ENCODE results near the gene DHX58.

The DHX58 gene

DNA sequence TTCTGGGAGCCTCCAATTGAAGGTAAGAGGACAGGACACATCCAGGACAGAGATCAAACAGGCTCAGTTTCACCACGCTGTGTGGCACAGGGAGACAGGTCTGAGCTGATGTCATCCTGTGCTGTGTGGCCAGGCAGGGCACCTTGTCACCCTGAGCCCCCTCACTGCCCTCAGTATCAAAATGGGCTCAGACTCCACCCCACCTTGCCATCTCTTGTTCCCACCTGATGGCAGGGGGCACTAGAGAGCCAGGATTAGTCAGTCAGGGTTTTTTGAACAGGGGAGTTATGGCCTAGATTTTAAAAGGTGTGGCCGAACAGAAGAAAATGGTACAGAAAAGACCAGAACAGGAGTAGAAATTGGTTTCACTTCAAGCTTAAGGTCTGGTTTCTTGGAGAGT is 6.0 kb upstream of the DHX58 start:
- H3K36me3 ChIP-seq (ENCODE audit: control insufficient read depth in 2 of 2, insufficient read depth in 1 of 2, low read length in 2 of 2): peaks cover 9 to 67% of the 10 kb centered on the region in 2 experiments; a peak in 2 of 3 replicates
- H3K27ac ChIP-seq (ENCODE audit: extremely low read depth, low read depth, low read length): no peak overlapping the region
- no peak overlapping the region for H3K4me3 ChIP-seq (ENCODE audit: low read depth, low read length)
- ChIA-PET CTCF (interaction anchor here (0.6 to 17.1 kb wide), 27 partner anchors 11 to 434 kb away, joined by 3 to 260 read pairs (median 4); partner anchors contain the start of genes CNP, DNAJC7, HSD17B1 and KCNH4), POLR2A (interaction anchor here (0.5 to 1.1 kb wide), 5 partner anchors 59 to 141 kb away, joined by 3 to 22 read pairs (median 4); no protein-coding TSS in a partner anchor)
- no peaks in the 10 kb centered on the region for H3K9me3 ChIP-seq (ENCODE audit: control insufficient read depth, insufficient read depth, low read depth, low read length)
- peaks cover 4% of the 10 kb centered on the region; the same call in 1 of the 2 replicates for H3K4me1 ChIP-seq (ENCODE audit: control insufficient read depth, insufficient read depth, low read length)
- TF ChIP-seq, protein P1, sequence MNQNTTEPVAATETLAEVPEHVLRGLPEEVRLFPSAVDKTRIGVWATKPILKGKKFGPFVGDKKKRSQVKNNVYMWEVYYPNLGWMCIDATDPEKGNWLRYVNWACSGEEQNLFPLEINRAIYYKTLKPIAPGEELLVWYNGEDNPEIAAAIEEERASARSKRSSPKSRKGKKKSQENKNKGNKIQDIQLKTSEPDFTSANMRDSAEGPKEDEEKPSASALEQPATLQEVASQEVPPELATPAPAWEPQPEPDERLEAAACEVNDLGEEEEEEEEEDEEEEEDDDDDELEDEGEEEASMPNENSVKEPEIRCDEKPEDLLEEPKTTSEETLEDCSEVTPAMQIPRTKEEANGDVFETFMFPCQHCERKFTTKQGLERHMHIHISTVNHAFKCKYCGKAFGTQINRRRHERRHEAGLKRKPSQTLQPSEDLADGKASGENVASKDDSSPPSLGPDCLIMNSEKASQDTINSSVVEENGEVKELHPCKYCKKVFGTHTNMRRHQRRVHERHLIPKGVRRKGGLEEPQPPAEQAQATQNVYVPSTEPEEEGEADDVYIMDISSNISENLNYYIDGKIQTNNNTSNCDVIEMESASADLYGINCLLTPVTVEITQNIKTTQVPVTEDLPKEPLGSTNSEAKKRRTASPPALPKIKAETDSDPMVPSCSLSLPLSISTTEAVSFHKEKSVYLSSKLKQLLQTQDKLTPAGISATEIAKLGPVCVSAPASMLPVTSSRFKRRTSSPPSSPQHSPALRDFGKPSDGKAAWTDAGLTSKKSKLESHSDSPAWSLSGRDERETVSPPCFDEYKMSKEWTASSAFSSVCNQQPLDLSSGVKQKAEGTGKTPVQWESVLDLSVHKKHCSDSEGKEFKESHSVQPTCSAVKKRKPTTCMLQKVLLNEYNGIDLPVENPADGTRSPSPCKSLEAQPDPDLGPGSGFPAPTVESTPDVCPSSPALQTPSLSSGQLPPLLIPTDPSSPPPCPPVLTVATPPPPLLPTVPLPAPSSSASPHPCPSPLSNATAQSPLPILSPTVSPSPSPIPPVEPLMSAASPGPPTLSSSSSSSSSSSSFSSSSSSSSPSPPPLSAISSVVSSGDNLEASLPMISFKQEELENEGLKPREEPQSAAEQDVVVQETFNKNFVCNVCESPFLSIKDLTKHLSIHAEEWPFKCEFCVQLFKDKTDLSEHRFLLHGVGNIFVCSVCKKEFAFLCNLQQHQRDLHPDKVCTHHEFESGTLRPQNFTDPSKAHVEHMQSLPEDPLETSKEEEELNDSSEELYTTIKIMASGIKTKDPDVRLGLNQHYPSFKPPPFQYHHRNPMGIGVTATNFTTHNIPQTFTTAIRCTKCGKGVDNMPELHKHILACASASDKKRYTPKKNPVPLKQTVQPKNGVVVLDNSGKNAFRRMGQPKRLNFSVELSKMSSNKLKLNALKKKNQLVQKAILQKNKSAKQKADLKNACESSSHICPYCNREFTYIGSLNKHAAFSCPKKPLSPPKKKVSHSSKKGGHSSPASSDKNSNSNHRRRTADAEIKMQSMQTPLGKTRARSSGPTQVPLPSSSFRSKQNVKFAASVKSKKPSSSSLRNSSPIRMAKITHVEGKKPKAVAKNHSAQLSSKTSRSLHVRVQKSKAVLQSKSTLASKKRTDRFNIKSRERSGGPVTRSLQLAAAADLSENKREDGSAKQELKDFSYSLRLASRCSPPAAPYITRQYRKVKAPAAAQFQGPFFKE (tag by site-specific recombination; IDR thresholded peaks at IDR 0.05; ENCODE audit: borderline replicate concordance): no peak
- TF ChIP-seq ZNF654 (tag by site-specific recombination; IDR thresholded peaks at IDR 0.05; ENCODE audit: low read depth) (peak; percentile 51), ZNF768 (tag by site-specific recombination; IDR thresholded peaks at IDR 0.05) (0 out of 2 replicates have a peak, but pooled peaks have one; percentile 25), SP7 (tag by site-specific recombination; IDR thresholded peaks at IDR 0.05) (0 out of 2 replicates have a peak, but pooled peaks have one; percentile 12)

DNA sequence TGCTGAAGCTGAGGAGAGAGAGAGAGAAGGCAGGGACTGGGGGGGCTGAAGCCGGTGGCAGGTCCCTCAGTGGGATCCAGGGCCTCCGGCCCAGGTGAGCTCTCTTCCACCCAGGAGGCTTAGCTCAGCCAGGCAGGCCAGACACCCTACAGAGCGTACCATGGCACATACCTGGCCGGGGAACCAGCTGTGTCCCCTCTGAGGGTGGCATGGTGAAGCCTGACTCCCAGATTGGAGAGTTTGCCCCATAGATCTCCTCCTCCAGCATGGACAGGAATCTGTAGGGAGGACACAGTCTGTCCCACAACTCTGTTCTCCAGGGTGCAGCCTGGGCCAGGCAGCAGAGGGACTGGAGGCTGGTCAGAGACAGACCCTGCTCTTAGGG is 5.6 kb upstream of the DHX58 start:
- TF ChIP-seq ZNF140 (tag by site-specific recombination; IDR thresholded peaks at IDR 0.05): no peak
- TF ChIP-seq KLF7 (tag by site-specific recombination; IDR thresholded peaks at IDR 0.05; ENCODE audit: borderline replicate concordance): no peak
- TF ChIP-seq, protein P2, sequence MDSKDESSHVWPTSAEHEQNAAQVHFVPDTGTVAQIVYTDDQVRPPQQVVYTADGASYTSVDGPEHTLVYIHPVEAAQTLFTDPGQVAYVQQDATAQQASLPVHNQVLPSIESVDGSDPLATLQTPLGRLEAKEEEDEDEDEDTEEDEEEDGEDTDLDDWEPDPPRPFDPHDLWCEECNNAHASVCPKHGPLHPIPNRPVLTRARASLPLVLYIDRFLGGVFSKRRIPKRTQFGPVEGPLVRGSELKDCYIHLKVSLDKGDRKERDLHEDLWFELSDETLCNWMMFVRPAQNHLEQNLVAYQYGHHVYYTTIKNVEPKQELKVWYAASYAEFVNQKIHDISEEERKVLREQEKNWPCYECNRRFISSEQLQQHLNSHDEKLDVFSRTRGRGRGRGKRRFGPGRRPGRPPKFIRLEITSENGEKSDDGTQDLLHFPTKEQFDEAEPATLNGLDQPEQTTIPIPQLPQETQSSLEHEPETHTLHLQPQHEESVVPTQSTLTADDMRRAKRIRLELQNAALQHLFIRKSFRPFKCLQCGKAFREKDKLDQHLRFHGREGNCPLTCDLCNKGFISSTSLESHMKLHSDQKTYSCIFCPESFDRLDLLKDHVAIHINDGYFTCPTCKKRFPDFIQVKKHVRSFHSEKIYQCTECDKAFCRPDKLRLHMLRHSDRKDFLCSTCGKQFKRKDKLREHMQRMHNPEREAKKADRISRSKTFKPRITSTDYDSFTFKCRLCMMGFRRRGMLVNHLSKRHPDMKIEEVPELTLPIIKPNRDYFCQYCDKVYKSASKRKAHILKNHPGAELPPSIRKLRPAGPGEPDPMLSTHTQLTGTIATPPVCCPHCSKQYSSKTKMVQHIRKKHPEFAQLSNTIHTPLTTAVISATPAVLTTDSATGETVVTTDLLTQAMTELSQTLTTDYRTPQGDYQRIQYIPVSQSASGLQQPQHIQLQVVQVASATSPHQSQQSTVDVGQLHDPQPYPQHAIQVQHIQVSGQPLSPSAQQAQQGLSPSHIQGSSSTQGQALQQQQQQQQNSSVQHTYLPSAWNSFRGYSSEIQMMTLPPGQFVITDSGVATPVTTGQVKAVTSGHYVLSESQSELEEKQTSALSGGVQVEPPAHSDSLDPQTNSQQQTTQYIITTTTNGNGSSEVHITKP (tag by site-specific recombination; IDR thresholded peaks at IDR 0.05): peak; percentile 85
- ChIA-PET CTCF (interaction anchor here (0.6 to 17.1 kb wide), 23 partner anchors 10 to 289 kb away, joined by 3 to 260 read pairs (median 5); partner anchors contain the start of genes CNP, DNAJC7, KCNH4 and NKIRAS2), POLR2A (interaction anchor here (0.5 to 1.1 kb wide), 4 partner anchors 64 to 289 kb away, joined by 3 to 22 read pairs (median 10); no protein-coding TSS in a partner anchor)
- Histone ChIP-seq H3K4me3 (ENCODE audit: low read depth, low read length) (no peak overlapping the region), H3K36me3 (ENCODE audit: control insufficient read depth in 2 of 2, insufficient read depth in 1 of 2, low read length in 2 of 2) (peaks cover 9 to 69% of the 10 kb centered on the region in 2 experiments; a peak in 2 of 3 replicates), H3K27ac (ENCODE audit: extremely low read depth, low read depth, low read length) (no peak overlapping the region), H3K4me1 (ENCODE audit: control insufficient read depth, insufficient read depth, low read length) (peaks cover 4% of the 10 kb centered on the region; the same call in 1 of the 2 replicates), H3K9me3 (ENCODE audit: control insufficient read depth, insufficient read depth, low read depth, low read length) (no peaks in the 10 kb centered on the region)

DNA sequence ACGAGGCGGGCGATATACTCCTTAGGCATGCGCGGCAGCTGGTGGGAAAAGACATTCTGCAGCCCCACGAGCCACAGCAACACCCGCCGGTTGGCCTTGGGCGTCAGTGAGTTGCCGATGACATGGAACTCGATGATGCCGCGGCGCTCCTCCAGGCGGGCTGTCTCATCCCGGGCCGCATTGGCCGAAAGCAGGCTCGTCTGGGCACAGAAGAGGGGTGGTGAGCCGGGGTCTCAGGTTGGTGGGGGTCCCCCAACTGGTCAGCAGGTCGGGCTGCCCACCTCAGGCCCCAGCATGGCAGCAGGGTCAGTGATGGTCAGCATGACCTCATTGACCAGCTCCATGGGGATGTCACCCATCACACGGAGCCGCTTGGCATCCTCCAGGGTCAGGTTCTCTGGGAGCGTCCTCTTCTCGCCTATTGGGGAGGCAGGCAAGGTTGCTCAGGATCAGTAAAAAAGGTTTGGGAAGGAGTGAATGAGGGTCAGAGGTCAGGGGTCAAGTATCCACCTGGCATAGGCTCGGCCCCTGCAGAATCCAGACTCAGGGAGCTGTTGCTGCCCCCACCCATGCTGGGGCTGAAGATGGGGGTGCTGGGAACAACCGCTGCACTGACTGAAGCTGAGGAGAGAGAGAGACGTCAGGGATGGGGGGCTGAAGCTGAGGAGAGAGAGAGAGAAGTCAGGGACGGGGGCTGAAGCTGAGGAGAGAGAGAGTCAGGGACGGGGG is 5.0 kb upstream of the DHX58 start:
- ChIA-PET POLR2A (interaction anchor here (0.5 to 1.1 kb wide), 4 partner anchors 64 to 289 kb away, joined by 3 to 22 read pairs (median 10); no protein-coding TSS in a partner anchor), CTCF (interaction anchor here (0.5 to 17.1 kb wide), 23 partner anchors 10 to 1782 kb away, joined by 3 to 260 read pairs (median 5); partner anchors contain the start of genes CNP, DNAJC7, KCNH4 and NKIRAS2)
- no peak overlapping the region for H3K27ac ChIP-seq (ENCODE audit: extremely low read depth, low read depth, low read length)
- peaks cover 9 to 66% of the 10 kb centered on the region in 2 experiments; a peak in 2 of 3 replicates for H3K36me3 ChIP-seq (ENCODE audit: control insufficient read depth in 2 of 2, insufficient read depth in 1 of 2, low read length in 2 of 2)
- no peak overlapping the region for H3K4me3 ChIP-seq (ENCODE audit: low read depth, low read length)
- H3K4me1 ChIP-seq (ENCODE audit: control insufficient read depth, insufficient read depth, low read length): peaks cover 4% of the 10 kb centered on the region; the same call in 1 of the 2 replicates
- H3K9me3 ChIP-seq (ENCODE audit: control insufficient read depth, insufficient read depth, low read depth, low read length): no peaks in the 10 kb centered on the region
- TF ChIP-seq, protein P3, sequence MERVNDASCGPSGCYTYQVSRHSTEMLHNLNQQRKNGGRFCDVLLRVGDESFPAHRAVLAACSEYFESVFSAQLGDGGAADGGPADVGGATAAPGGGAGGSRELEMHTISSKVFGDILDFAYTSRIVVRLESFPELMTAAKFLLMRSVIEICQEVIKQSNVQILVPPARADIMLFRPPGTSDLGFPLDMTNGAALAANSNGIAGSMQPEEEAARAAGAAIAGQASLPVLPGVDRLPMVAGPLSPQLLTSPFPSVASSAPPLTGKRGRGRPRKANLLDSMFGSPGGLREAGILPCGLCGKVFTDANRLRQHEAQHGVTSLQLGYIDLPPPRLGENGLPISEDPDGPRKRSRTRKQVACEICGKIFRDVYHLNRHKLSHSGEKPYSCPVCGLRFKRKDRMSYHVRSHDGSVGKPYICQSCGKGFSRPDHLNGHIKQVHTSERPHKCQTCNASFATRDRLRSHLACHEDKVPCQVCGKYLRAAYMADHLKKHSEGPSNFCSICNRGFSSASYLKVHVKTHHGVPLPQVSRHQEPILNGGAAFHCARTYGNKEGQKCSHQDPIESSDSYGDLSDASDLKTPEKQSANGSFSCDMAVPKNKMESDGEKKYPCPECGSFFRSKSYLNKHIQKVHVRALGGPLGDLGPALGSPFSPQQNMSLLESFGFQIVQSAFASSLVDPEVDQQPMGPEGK (tag by site-specific recombination; IDR thresholded peaks at IDR 0.05): 0 out of 2 replicates have a peak, but pooled peaks have one; percentile 12
- peak; percentile 96 for TF ChIP-seq BCL11B (tag by site-specific recombination; IDR thresholded peaks at IDR 0.05; ENCODE audit: low read depth)
